Raji (cell line): ENCODE measurements around the gene ZNF385C.

Experiments used
- POLR2A ChIP-seq: IDR thresholded peaks from 2 replicates; pipeline ENCODE4 v1.6.1; 2011; ENCODE audit warnings: low read depth, low read length, control low read depth; ENCODE audit not compliant: insufficient read depth

Gene ZNF385C

DNA sequence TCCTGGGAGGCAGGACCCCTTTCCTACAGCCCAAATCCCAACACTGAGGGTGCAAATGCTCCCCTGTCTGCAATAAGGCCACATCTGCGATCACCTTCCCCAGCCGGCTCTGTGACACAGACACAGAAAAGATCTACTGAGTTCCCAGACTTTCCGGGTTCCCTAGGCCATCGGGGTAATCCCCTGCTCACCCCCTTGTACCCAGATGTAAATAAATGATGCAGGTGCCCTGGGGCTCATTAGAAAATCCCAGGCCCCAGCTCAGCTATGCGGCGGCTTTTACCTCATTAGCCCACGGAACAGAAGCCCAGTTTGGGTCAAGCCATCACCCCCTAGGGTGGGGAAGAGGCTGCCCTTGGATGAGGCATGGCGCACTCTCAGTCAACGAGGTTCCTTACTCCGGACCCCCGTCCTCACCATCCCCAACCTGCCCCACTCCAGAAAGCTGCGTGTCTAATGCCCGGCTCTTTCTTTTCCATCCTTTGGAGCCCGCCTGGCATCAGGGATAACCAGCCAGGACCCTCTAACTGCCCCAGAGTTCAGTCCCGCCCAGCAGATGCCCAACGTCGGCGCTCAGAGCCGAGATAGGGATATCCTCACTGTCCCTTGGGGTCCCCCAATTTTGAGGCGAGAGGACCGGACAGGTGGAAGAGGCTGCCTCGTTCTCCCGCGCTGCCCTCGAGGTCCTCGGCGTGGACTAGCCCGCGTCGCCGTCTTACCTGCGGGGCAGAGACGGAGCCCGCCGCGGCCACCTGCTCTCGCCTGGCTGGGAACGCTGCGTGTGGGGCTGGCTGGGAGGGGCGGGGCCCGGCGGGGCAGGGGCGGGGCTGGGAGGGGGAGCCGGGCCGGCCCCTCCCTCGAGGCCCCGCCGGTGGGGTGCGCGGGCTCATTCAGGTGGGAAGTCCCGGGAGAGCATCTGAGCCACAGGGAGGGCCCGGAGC lies at the start of gene ZNF385C:
ZNF385C (minus strand) TSS at position 783 of the 941 bp plus-strand sequence. CDS start 35,417 bp downstream, outside the sequence.
- TF ChIP-seq POLR2A = no peak

- no peak for TF ChIP-seq POLR2A
These were observed 48.8 kb upstream of the ZNF385C start for GRCh38 chr17:42146911-42147607.

DNA sequence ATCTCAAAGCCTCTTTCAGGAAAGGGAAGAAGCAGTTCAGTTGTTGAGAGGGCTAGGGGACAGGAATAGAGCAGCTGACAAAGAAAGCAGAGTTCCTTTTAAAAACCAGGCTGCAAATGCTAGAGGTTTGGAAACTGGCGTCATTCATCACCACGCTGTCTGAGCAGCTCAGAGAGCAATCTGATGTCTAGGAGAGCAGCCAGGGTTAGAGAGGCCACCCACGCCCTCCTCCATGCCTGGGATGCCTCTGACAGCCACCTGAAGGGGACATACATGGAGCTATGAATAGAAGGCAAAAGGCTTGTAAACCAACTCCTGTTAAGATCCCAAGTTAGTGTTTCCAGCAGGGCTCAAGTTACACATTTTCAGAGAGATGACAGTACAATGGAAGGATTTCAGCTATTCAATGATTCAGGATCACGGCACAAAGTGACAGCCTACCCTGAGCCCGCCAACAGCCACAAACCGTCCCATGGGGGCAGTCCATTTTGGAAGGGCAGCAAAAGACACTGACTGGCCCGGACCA lies 44.2 kb upstream of the ZNF385C start:
- TF ChIP-seq POLR2A = no peak

DNA sequence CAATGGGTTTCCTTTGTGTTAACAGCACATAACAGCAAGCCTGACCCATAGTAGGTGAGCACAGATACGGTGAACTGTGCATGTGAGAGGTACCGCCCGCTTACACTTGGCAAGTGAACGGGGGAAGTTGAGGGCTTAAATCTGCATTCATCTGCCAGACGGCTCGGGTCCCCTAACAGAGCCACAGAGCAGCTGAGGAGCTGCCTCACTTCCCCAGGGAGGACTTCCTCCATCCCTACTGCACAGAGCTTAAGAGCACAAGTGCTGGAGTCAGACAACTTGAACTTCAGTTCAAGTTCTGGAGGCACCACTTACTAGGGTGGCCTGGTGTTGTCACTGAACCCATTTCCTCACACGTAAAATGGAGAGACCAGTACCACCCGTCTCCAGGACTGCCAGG lies 43.1 kb upstream of the ZNF385C start:
- no peak for TF ChIP-seq POLR2A

DNA sequence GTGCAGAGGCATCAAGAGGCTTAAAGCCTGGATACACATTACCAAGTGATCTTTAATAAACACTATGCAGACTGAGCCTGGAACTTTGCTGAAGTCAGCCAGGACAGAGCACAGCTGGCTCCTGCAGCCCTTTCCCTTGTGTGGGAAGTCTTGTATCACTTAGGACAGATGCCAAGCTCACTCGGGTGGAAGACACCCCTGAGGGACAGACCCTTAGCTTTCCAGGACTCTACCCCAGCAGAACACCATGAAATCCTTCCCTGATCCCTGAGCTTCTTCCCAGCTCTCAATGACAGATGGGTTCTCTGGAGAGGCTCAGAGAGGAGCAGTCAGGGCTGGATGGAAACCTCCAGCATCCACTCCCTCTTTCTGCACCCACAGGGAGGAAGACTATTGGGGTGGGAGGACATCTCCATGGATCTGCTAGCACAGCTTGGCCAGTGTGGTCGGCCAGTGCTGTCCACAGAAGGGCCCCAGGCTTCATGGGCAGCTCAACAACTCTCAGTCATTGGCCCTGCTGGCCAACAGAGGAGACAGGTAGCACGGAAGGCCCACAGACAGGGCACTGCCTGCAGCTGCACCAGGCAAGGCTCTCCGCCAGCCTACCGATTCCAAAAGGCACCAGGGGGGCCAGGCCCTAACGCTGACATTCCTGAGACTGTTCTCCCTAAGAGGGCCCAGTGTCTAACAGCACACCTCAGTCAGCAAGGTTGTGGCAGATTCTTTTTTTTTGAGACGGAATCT lies 40.6 kb upstream of the ZNF385C start:
- TF ChIP-seq POLR2A = no peak

GRCh38 chr17:42136654-42137051 lies 38.4 kb upstream of the ZNF385C start:
- no peak for TF ChIP-seq POLR2A

DNA sequence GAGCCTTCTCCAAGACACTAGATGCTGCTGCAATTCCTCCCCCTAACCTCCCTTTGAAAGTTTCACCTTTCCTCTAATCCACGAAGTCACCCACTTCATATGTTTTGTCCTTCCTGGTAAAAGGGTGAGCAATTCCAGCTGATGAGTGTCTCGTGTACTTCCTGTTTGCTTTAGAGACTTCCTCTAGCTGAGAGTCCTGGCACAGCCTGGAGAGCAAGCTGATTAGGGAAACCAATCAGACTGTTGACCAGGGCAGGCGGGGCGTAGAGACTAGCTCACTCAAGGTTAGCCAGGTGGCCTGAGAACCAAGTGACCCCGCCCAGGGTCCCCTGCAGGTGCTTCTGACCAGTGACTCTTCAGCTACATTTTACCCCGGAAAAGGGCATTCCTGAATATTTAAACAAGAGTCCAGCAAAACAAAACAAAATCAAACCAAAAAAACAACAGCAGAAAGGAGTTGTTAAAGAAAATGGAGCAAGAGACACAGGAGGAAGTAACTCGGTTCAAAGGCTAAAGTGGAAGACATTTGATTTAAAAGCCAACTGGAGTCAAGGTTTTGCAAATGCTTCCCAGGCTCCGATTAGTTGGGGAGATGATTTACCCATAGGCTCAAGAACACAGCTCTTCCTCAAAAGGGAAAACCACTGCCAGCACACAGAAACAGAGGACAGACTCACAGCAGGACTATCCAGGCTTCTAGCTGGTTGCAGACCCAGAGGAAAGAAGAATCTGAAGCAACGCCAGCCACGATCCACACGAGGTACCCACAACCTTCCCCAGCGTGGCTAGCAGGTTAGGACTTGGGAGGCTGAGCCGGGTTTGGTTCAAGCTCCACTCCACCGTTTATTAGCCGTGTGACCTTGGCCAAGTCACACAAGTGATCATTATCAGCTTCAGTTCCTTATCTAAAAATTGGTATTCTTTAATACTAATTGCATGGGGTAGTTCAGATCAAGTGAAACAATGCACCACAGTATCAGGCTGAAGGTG lies 37.7 kb upstream of the ZNF385C start:
- no peak for TF ChIP-seq POLR2A

GRCh38 chr17:42135151-42135550 lies 36.9 kb upstream of the ZNF385C start:
- no peak for TF ChIP-seq POLR2A

GRCh38 chr17:42133461-42134041 lies 35.3 kb upstream of the ZNF385C start:
- no peak for TF ChIP-seq POLR2A

DNA sequence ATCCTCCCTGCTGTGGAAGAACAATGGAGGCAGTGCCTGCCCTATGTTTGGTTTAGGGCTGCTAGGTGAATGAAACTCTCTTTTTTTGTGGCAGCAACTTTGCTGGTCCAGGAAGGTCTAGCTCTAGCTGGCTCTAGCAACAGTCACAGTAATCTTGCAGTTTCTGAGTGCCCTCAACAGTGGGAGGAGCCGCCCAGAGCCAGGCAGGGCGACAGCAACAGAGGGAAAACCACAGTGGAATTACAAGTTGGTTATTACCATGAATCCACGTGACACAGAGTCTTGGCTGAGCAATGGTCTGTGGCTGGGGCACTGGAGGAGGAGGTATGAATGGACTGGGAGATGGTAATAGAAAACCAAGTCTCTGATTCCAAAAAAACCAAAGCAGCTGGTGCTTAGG lies 34.7 kb upstream of the ZNF385C start:
- TF ChIP-seq POLR2A = no peak

DNA sequence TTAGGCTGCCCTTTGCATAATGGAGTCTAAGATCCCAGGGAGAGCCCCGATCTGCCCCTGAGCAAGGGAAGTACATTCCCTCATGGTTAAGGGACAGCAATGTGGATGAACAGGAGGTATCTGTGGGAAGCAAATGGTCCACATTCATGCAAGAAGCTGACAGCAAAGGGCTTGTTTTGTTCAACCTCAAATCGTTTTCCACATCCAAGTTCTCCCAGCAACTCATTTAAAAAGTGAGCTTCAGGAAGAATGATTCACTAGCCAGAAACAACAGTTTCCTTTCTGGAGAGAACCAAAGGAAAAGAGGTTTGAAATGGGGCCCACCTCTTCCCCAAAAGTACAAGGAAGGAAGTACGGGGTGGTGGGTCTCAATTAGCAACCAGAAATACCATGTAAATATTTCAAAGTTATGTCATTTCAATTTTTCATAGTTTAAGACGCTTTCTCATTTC lies 33.7 kb upstream of the ZNF385C start:
- no peak for TF ChIP-seq POLR2A

DNA sequence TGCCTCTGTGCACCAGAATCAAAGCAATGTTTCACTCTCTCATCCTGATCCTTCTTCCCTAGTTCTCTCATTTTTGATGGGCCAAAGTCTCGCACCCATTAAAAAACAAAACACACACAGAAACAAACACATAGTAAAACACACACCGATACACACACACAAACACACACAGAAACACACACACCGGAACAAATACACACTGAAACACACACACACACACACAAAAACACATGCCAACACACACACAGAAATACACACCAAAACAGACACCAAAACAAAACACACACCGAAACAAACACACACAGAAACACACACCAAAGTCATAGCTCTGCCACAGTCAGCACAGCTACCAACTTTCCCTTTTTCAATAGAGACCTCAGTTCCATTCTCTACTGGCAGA lies 33.0 kb upstream of the ZNF385C start:
- TF ChIP-seq POLR2A = no peak

DNA sequence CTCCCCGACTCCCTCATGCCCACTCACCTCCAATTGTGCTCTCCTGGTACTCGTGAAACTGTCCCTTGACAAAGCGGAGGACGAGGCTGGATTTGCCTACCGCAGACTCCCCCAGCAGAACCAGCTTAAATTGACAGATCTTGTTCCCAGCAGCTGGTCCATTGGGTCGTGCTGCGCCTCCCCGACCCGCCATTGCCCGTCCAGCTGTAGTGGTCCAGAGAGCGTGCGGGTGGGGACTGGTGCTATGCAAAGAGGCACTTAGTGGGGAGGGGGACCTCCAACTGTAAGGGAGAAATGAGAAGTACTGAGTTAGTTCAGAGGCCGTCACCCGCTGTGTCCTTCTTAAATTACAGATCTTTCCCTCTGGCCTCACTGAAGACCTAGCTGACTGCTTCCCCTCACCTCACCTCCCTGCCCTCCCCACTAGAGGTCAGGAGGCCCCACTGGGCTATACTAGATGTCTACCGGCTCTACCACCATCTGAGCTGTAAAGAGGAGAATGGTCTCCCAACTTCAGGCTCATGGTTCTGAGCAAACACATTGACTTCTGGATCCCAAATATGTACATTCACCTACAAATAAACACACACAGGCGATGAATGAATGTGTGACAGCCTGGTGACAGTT lies 32.1 kb upstream of the ZNF385C start:
- no peak for TF ChIP-seq POLR2A
